GM23338 (cell line): ENCODE results near the gene ADAMTS17. TPM values are rescaled to one million over a fixed set of nuclear protein-coding genes. Genes with fewer than 3 reads are reported as not detected.
A peak's percentile ranks its signal among the peaks of the same experiment; 100 is the strongest.

Experiments used
- ATAC-seq: fragments of 200-7000 bp; cut with Tn5 transposase; 3 replicates; pipeline ENCODE4 v1.9.1; 2020
- DNase-seq: peaks from one replicate; pipeline ENCODE4 v3.0.0-alpha.2; 2015; ENCODE audit warnings: low spot score
- H2AFZ ChIP-seq: fragments of 200-600 bp; sonication (generic); 2 replicates; pipeline ENCODE4 v1.8.0; 2016; ENCODE audit warnings: antibody characterized with exemption, mild to moderate bottlenecking, moderate library complexity
- H3F3A ChIP-seq: fragments of 200-600 bp; sonication (generic); replicated peaks from 2 replicates; pipeline ENCODE4 v1.8.0; 2017; ENCODE audit warnings: antibody characterized with exemption, mixed run types, low read depth
- H3K27ac ChIP-seq: fragments of 200-600 bp; sonication (generic); 2 replicates; pipeline ENCODE4 v1.6.1; 2016; ENCODE audit warnings: low read depth
- H3K27me3 ChIP-seq: fragments of 200-600 bp; sonication (generic); 2 replicates; pipeline ENCODE4 v1.8.0; 2016; ENCODE audit warnings: mild to moderate bottlenecking, mixed run types, moderate library complexity; ENCODE audit not compliant: insufficient read depth
- H3K36me3 ChIP-seq: fragments of 200-600 bp; sonication (generic); 2 replicates; pipeline ENCODE4 v1.8.0; 2016; ENCODE audit warnings: mild to moderate bottlenecking; ENCODE audit not compliant: insufficient read depth
- H3K4me1 ChIP-seq: fragments of 200-600 bp; sonication (generic); 2 replicates; pipeline ENCODE4 v1.8.0; 2016; ENCODE audit warnings: mild to moderate bottlenecking, moderate library complexity; ENCODE audit not compliant: insufficient read depth
- H3K4me2 ChIP-seq: fragments of 200-600 bp; sonication (generic); 2 replicates; pipeline ENCODE4 v1.7.1; 2017; ENCODE audit warnings: mixed run types
- H3K4me3 ChIP-seq: fragments of 200-600 bp; sonication (generic); 2 replicates; pipeline ENCODE4 v1.6.1; 2016; ENCODE audit warnings: mixed run types
- H3K79me2 ChIP-seq: fragments of 200-600 bp; sonication (generic); replicated peaks from 2 replicates; pipeline ENCODE4 v1.8.0; 2017; ENCODE audit warnings: mild to moderate bottlenecking; ENCODE audit not compliant: insufficient read depth
- H3K9me2 ChIP-seq: fragments of 200-600 bp; sonication (generic); 2 replicates; pipeline ENCODE4 v1.8.0; 2017; ENCODE audit not compliant: insufficient read depth
- H4K20me1 ChIP-seq: fragments of 200-600 bp; sonication (generic); replicated peaks from 2 replicates; pipeline ENCODE4 v1.8.0; 2017; ENCODE audit warnings: mild to moderate bottlenecking; ENCODE audit not compliant: insufficient read depth
- H3K27ac Mint-ChIP-seq: 2 replicates; pipeline ENCODE4 v1.8.0; 2020; ENCODE audit warnings: inconsistent platforms, mild to moderate bottlenecking, moderate library complexity, mixed read lengths
- H3K27me3 Mint-ChIP-seq: 3 replicates; pipeline ENCODE4 v1.8.0; 2022; ENCODE audit warnings: low read depth, mild to moderate bottlenecking, moderate library complexity, mixed read lengths, inconsistent platforms; ENCODE audit not compliant: insufficient read depth, poor library complexity
- H3K36me3 Mint-ChIP-seq: 3 replicates; pipeline ENCODE4 v1.8.0; 2021; ENCODE audit warnings: low read depth, mild to moderate bottlenecking, inconsistent platforms, moderate library complexity, mixed read lengths
- H3K4me1 Mint-ChIP-seq: 3 replicates; pipeline ENCODE4 v1.8.0; 2020; ENCODE audit warnings: mild to moderate bottlenecking, inconsistent platforms, mixed read lengths
- H3K4me3 Mint-ChIP-seq: 3 replicates; pipeline ENCODE4 v1.8.0; 2021; ENCODE audit warnings: moderate library complexity, mild to moderate bottlenecking, inconsistent platforms, mixed read lengths
- H3K9me3 Mint-ChIP-seq: 3 replicates; pipeline ENCODE4 v1.8.0; 2020; ENCODE audit warnings: moderate library complexity, mild to moderate bottlenecking, inconsistent platforms, mixed read lengths
- CREB1 ChIP-seq: fragments of 250-450 bp; sonication (Bioruptor Pico); IDR thresholded peaks from 2 replicates; pipeline ENCODE4 v1.5.0; 2020; ENCODE audit warnings: low read depth, mild to moderate bottlenecking, moderate library complexity
- CTCF ChIP-seq, 2 experiments: fragments of 200-600 bp in 1 of 2; sonication (generic) in 1 of 2; conservative IDR thresholded peaks; 2 replicates each; pipeline versions ENCODE4 v1.5.1 to v1.6.1; 2016 to 2017; ENCODE audit warnings: antibody characterized with exemption in 2 of 2, low read depth in 2 of 2, mild to moderate bottlenecking in 2 of 2, moderate library complexity in 1 of 2
- ETS1 ChIP-seq: IDR thresholded peaks from 2 replicates; pipeline ENCODE4 v1.6.1; 2016; ENCODE audit warnings: antibody characterized with exemption
- EZH2 ChIP-seq: fragments of 200-600 bp; sonication (generic); IDR thresholded peaks from one replicate; pipeline ENCODE4 v1.8.0; 2017; ENCODE audit warnings: antibody characterized with exemption, mild to moderate bottlenecking, low read depth; ENCODE audit not compliant: unreplicated experiment
- EZH2phosphoT487 ChIP-seq: fragments of 200-600 bp; sonication (generic); IDR thresholded peaks from one replicate; pipeline ENCODE4 v1.8.1; 2018; ENCODE audit warnings: antibody characterized with exemption; ENCODE audit not compliant: unreplicated experiment
- JUNB ChIP-seq: IDR thresholded peaks from one replicate; pipeline ENCODE4 v1.6.1; 2016; ENCODE audit warnings: antibody characterized with exemption; ENCODE audit not compliant: unreplicated experiment
- POLR2AphosphoS5 ChIP-seq: IDR thresholded peaks from 2 replicates; pipeline ENCODE4 v1.6.1; 2016; ENCODE audit warnings: antibody characterized with exemption, low read depth
- REST ChIP-seq: IDR thresholded peaks from one replicate; pipeline ENCODE4 v1.6.1; 2018; ENCODE audit warnings: antibody characterized with exemption; ENCODE audit not compliant: unreplicated experiment
- STAT1 ChIP-seq: IDR thresholded peaks from one replicate; pipeline ENCODE4 v1.6.1; 2016; ENCODE audit warnings: antibody characterized with exemption; ENCODE audit not compliant: unreplicated experiment
- ZNF114 ChIP-seq: fragments of 250-450 bp; sonication (Bioruptor Pico); IDR thresholded peaks from 2 replicates; pipeline ENCODE4 v1.5.0; 2020; ENCODE audit warnings: mild to moderate bottlenecking, moderate library complexity
- ZNF462 ChIP-seq: fragments of 250-450 bp; sonication (Bioruptor Pico); IDR thresholded peaks from 2 replicates; pipeline ENCODE4 v1.5.0; 2020; ENCODE audit warnings: mild to moderate bottlenecking, moderate library complexity
- polyA plus RNA-seq: library from polyadenylated mRNA; unstranded; fragments of >200 nt; fragmentation: Nextera tagmentation; extraction: Ambion mirVana; gene quantifications from 2 replicates; pipeline ENCODE4 v1.2.1, GENCODE V29; 2016
- total RNA-seq: library from RNA; depleted of rRNA; stranded (reverse); fragments of >200 nt; shearing (Covaris generic); gene quantifications from 2 replicates; pipeline ENCODE4 v1.2.3, GENCODE V29; 2014

Gene ADAMTS17
- total and polyA plus RNA-seq, 2 experiments from 2014 or later: 0.60 to 3.8 TPM

- TF ChIP-seq ZNF462: no peak
- TF ChIP-seq EZH2phosphoT487: no peak
- no peak for TF ChIP-seq STAT1
Observed at GRCh38 chr15:100159436-100159835, 182.3 kb downstream of the ADAMTS17 start (continued).

GRCh38 chr15:100158356-100158755 lies 183.4 kb downstream of the ADAMTS17 start:
- H3F3A ChIP-seq: no peaks in the 10 kb centered on the region
- H3K27ac ChIP-seq: no peak overlapping the region
- no peaks in the 10 kb centered on the region for H3K9me2 ChIP-seq
- no peaks in the 10 kb centered on the region for H3K36me3 ChIP-seq
- H3K27me3 Mint-ChIP-seq: peaks cover 2% of the 10 kb centered on the region
- H3K4me1 Mint-ChIP-seq: peaks cover 8% of the 10 kb centered on the region; the same call in 2 of the 3 replicates
- no peaks in the 10 kb centered on the region for H4K20me1 ChIP-seq
- no peak overlapping the region for H3K27ac Mint-ChIP-seq
- H3K79me2 ChIP-seq: no peaks in the 10 kb centered on the region
- no peak overlapping the region for H3K4me3 Mint-ChIP-seq
- H3K9me3 Mint-ChIP-seq: no peaks in the 10 kb centered on the region
- no peak for DNase-seq
- no peaks in the 10 kb centered on the region for H3K4me1 ChIP-seq
- no peaks in the 10 kb centered on the region for H3K27me3 ChIP-seq
- peak; percentile 78 for ATAC-seq
- no peak overlapping the region for H2AFZ ChIP-seq
- H3K36me3 Mint-ChIP-seq: no peaks in the 10 kb centered on the region
- H3K4me3 ChIP-seq: no peak overlapping the region
- no peak overlapping the region for H3K4me2 ChIP-seq
- TF ChIP-seq ZNF114 (no peak), JUNB (no peak), ETS1 (no peak), EZH2 (no peak), POLR2AphosphoS5 (no peak), CTCF (conservative IDR thresholded peaks at IDR 0.05; ENCODE audit: low read depth in 2 of 2) (no peak), REST (no peak), CREB1 (CRISPR knock-in tag) (no peak), STAT1 (no peak)
